CD14-positive monocyte (primary cell): Measurements from ENCODE around the gene CDYL2. TPM values are rescaled to one million over a fixed set of nuclear protein-coding genes. Genes with fewer than 3 reads are reported as not detected.

Experiments used
- DNase-seq, 3 donors: peaks; one replicate each; pipeline ENCODE4 v3.0.0-alpha.2; 2011 to 2022
- H2AFZ ChIP-seq: 2 replicates; pipeline ENCODE4 v1.6.0; 2012; ENCODE audit warnings: mild to moderate bottlenecking, low read depth, low read length, inconsistent platforms; ENCODE audit not compliant: insufficient read depth, poor library complexity, severe bottlenecking
- H3K27ac ChIP-seq, 2 donors: 1 replicate in 1 of 2; 2 replicates in 1 of 2; pipeline ENCODE4 v1.5.1; 2012 to 2013; ENCODE audit warnings: low read length in 2 of 2, control low read depth in 1 of 2, inconsistent platforms in 1 of 2, low read depth in 1 of 2, mild to moderate bottlenecking in 1 of 2
- H3K27me3 ChIP-seq, 2 donors: one replicate each; pipeline versions ENCODE4 v1.6.0 to v1.6.1; 2011 to 2013; ENCODE audit warnings: low read length in 2 of 2; ENCODE audit not compliant: control insufficient read depth in 2 of 2, insufficient read depth in 2 of 2
- H3K36me3 ChIP-seq, 2 donors: replicated peaks in 1 of 2; 1 replicate in 1 of 2; 2 replicates in 1 of 2; pipeline versions ENCODE4 v1.5.1 to v1.6.1; 2012 to 2013; ENCODE audit warnings: low read length in 2 of 2, control low read depth in 1 of 2, inconsistent platforms in 1 of 2, mild to moderate bottlenecking in 1 of 2; ENCODE audit not compliant: insufficient read depth in 2 of 2, control insufficient read depth in 1 of 2
- H3K4me1 ChIP-seq, 2 donors: 1 replicate in 1 of 2; 2 replicates in 1 of 2; pipeline versions ENCODE4 v1.5.1 to v1.6.1; 2012 to 2013; ENCODE audit warnings: low read length in 2 of 2, control low read depth in 1 of 2, inconsistent platforms in 1 of 2, mild to moderate bottlenecking in 1 of 2, moderate library complexity in 1 of 2; ENCODE audit not compliant: insufficient read depth in 2 of 2, control insufficient read depth in 1 of 2
- H3K4me2 ChIP-seq: replicated peaks from 2 replicates; pipeline ENCODE3; 2012; ENCODE audit warnings: low read length, moderate library complexity, mild to moderate bottlenecking; ENCODE audit not compliant: poor library complexity, severe bottlenecking; ENCODE audit errors: extremely low read depth
- H3K4me3 ChIP-seq, 3 experiments: fragments of 200-600 bp in 1 of 3; sonication (generic) in 1 of 3; replicated peaks in 1 of 3; 1 replicate in 2 of 3; 2 replicates in 1 of 3; pipeline ENCODE4 v1.5.1; 2011 to 2013; ENCODE audit warnings: low read length in 3 of 3, mild to moderate bottlenecking in 3 of 3, control low read depth in 2 of 3, low read depth in 2 of 3, inconsistent platforms in 1 of 3, moderate library complexity in 1 of 3
- H3K79me2 ChIP-seq: 2 replicates; pipeline ENCODE4 v1.6.0; 2012; ENCODE audit warnings: mild to moderate bottlenecking, control low read depth, inconsistent platforms, low read length, moderate library complexity; ENCODE audit not compliant: insufficient read depth
- H3K9ac ChIP-seq: 2 replicates; pipeline ENCODE4 v1.6.0; 2017; ENCODE audit warnings: low read length, mild to moderate bottlenecking; ENCODE audit not compliant: insufficient read depth, poor library complexity, severe bottlenecking
- H3K9me3 ChIP-seq, 2 donors: replicated peaks in 1 of 2; 1 replicate in 1 of 2; 2 replicates in 1 of 2; pipeline versions ENCODE4 v1.5.1 to v1.6.1; 2012 to 2013; ENCODE audit warnings: low read length in 2 of 2, control low read depth in 1 of 2; ENCODE audit not compliant: control insufficient read depth in 1 of 2, insufficient read depth in 1 of 2
- H4K20me1 ChIP-seq: 2 replicates; pipeline ENCODE4 v1.6.0; 2012; ENCODE audit warnings: mild to moderate bottlenecking, low read length, control low read depth, moderate library complexity; ENCODE audit not compliant: insufficient read depth
- H3K27ac Mint-ChIP-seq, 7 donors: one replicate each; pipeline ENCODE4 v1.8.0; 2020; ENCODE audit warnings: mild to moderate bottlenecking in 7 of 7, mixed read lengths in 7 of 7, moderate library complexity in 6 of 7, inconsistent platforms in 2 of 7
- H3K27me3 Mint-ChIP-seq, 3 donors: one replicate each; pipeline ENCODE4 v1.8.0; 2021 to 2022; ENCODE audit warnings: low read depth in 3 of 3, mild to moderate bottlenecking in 3 of 3, mixed read lengths in 3 of 3, moderate library complexity in 3 of 3, inconsistent platforms in 1 of 3
- H3K36me3 Mint-ChIP-seq, 2 donors: one replicate each; pipeline ENCODE4 v1.8.0; 2020; ENCODE audit warnings: mixed read lengths in 2 of 2, inconsistent platforms in 1 of 2, mild to moderate bottlenecking in 1 of 2
- H3K4me1 Mint-ChIP-seq: one replicate; pipeline ENCODE4 v1.8.0; 2020; ENCODE audit warnings: mild to moderate bottlenecking, mixed read lengths
- H3K4me3 Mint-ChIP-seq, 2 donors: one replicate each; pipeline ENCODE4 v1.8.0; 2020; ENCODE audit warnings: mild to moderate bottlenecking in 2 of 2, mixed read lengths in 2 of 2, moderate library complexity in 1 of 2
- H3K9me3 Mint-ChIP-seq, 7 donors: one replicate each; pipeline ENCODE4 v1.8.0; 2020 to 2022; ENCODE audit warnings: mixed read lengths in 7 of 7, mild to moderate bottlenecking in 6 of 7, moderate library complexity in 6 of 7, inconsistent platforms in 2 of 7
- CTCF ChIP-seq: fragments of 200-600 bp; IDR thresholded peaks from one replicate; pipeline ENCODE4 v1.8.0; 2022; ENCODE audit warnings: antibody characterized with exemption, mild to moderate bottlenecking
- WGBS: methylation state at CpG from one replicate; pipeline ENCODE4 v1.1.5; 2013; ENCODE audit warnings: missing lambda C conversion rate; ENCODE audit not compliant: insufficient coverage; 5-methylcytosine and 5-hydroxymethylcytosine counted together
- intact Hi-C, 2 donors: fragments of 100-400 bp; cut with micrococcal nuclease; formaldehyde crosslinking; loops; one replicate each; pipeline versions ENCODE4 v1.15.0 to v1.15.1; 2023
- polyA plus RNA-seq, 3 donors: library from polyadenylated mRNA; depleted of rRNA in 1 of 3; unstranded in 2 of 3; stranded (reverse) in 1 of 3; fragments of 300-500 nt in 2 of 3; fragments of >200 nt in 1 of 3; fragmentation: Illumina TruSeq in 2 of 3; gene quantifications; 1 replicate in 2 of 3; 2 replicates in 1 of 3; pipeline ENCODE4 v1.2.3, GENCODE V29; 2012 to 2021

CDYL2 gene
- polyA plus RNA-seq, 3 donors, result 0.42 to 2.6 (median 0.93) TPM

GRCh38 chr16:80741724-80742123 is 62.7 kb downstream of the CDYL2 start:
- H3K4me3 Mint-ChIP-seq, result no peak overlapping the region
- intact Hi-C loops, result no loop called here
- 85% methylated on average over 3 of the region's 4 CpGs for WGBS

GRCh38 chr16:80739523-80739922 is 64.9 kb downstream of the CDYL2 start:
- H3K27ac Mint-ChIP-seq, result no peak overlapping the region
- no peak for TF ChIP-seq CTCF
- H3K4me1 Mint-ChIP-seq, result no peaks in the 10 kb centered on the region
- DNase-seq, result no peak
- H3K4me2 ChIP-seq, result no peak overlapping the region
- no peaks in the 10 kb centered on the region for H3K27me3 ChIP-seq
- no peaks in the 10 kb centered on the region for H3K79me2 ChIP-seq
- H3K36me3 Mint-ChIP-seq, result peaks cover 12 to 14% of the 10 kb centered on the region in 2 donors
- no peaks in the 10 kb centered on the region for H4K20me1 ChIP-seq
- H3K9me3 Mint-ChIP-seq, result peaks cover 13 to 29% (median 17%) of the 10 kb centered on the region in 7 donors
- no peak overlapping the region for H3K9ac ChIP-seq
- peaks cover 0 to 3% of the 10 kb centered on the region in 2 donors for H3K36me3 ChIP-seq
- no peak overlapping the region for H3K27ac ChIP-seq
- no peaks in the 10 kb centered on the region for H3K4me1 ChIP-seq
- H3K4me3 ChIP-seq, result no peak overlapping the region
- no peak overlapping the region for H3K4me3 Mint-ChIP-seq
- WGBS, result 100% methylated on average over 1 of the region's 6 CpGs
- peaks cover 9 to 23% of the 10 kb centered on the region in 2 donors for H3K9me3 ChIP-seq
- intact Hi-C loops, result no loop called here
- H2AFZ ChIP-seq, result no peak overlapping the region
- peaks cover 0 to 1% (median 0%) of the 10 kb centered on the region in 3 donors for H3K27me3 Mint-ChIP-seq

More at GRCh38 chr16:80741724-80742123, 62.7 kb downstream of the CDYL2 start:
- H3K36me3 ChIP-seq, result peaks cover 0 to 3% of the 10 kb centered on the region in 2 donors
- no peaks in the 10 kb centered on the region for H3K27me3 ChIP-seq
- Mint-ChIP-seq H3K27ac (peak overlapping the region in 1 of 7 donors; percentile 8), H3K4me1 (peaks cover 7% of the 10 kb centered on the region), H3K9me3 (peaks cover 13 to 29% (median 17%) of the 10 kb centered on the region in 7 donors), H3K36me3 (peaks cover 11 to 12% of the 10 kb centered on the region in 2 donors), H3K27me3 (peaks cover 0 to 1% (median 0%) of the 10 kb centered on the region in 3 donors)
- no peak overlapping the region for H2AFZ ChIP-seq
- H3K4me3 ChIP-seq, result no peak overlapping the region
- no peaks in the 10 kb centered on the region for H4K20me1 ChIP-seq
- H3K79me2 ChIP-seq, result no peaks in the 10 kb centered on the region
- H3K9ac ChIP-seq, result no peak overlapping the region
- no peak overlapping the region for H3K27ac ChIP-seq
- H3K4me2 ChIP-seq, result no peak overlapping the region
- no peak for DNase-seq
- H3K4me1 ChIP-seq, result no peaks in the 10 kb centered on the region
- no peak for TF ChIP-seq CTCF
- peaks cover 9 to 23% of the 10 kb centered on the region in 2 donors for H3K9me3 ChIP-seq
